GM12891 (cell line): ENCODE results near the gene CCNK.

Experiments used
- DNase-seq: peaks from one replicate; pipeline ENCODE4 v3.0.0; 2011; ENCODE audit warnings: low spot score; ENCODE audit not compliant: insufficient read length
- FAIRE-seq: peaks from 2 replicates; lab custom pipeline; 2011; peaks lifted over from hg19 to GRCh38; lab: Jason Lieb, UNC
- PAX5 ChIP-seq: IDR thresholded peaks from 2 replicates; pipeline ENCODE4 v1.6.1; 2011; ENCODE audit warnings: low read length, moderate library complexity, mild to moderate bottlenecking; ENCODE audit not compliant: insufficient read depth, severe bottlenecking
- POLR2A ChIP-seq: IDR thresholded peaks from 2 replicates; pipeline ENCODE4 v1.6.1; 2011; ENCODE audit warnings: low read depth, low read length, control low read depth
- POLR2AphosphoS5 ChIP-seq: IDR thresholded peaks from 2 replicates; pipeline ENCODE4 v1.6.1; 2011; ENCODE audit warnings: low read depth, low read length, control low read depth
- POU2F2 ChIP-seq: IDR thresholded peaks from 2 replicates; pipeline ENCODE4 v1.6.1; 2011; ENCODE audit warnings: low read depth, mild to moderate bottlenecking, control low read depth, low read length, moderate library complexity
- SPI1 ChIP-seq: IDR thresholded peaks from 2 replicates; pipeline ENCODE4 v1.6.1; 2011; ENCODE audit warnings: low read depth, low read length, control low read depth
- TAF1 ChIP-seq: IDR thresholded peaks from 2 replicates; pipeline ENCODE4 v1.6.1; 2011; ENCODE audit warnings: low read depth, low read length, control low read depth

The CCNK gene

DNA sequence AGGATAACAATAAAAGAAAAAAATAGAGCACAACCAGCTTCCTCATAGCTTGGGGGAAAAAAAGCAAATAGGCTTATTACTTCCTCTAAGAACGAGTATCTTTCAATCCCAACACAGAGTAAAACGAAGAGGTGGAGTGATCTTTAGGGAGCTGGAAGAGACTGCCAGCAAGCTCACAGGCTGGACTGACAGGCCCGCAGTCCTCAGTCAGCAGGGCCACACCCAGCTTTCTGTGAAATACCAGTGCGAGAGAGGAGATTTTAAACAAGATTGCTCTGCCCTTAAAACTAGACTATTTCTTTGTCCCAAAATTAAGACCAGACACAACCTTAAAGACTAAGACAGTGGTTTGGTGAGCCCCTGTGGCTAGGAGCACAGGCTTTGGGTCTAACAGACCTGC, 33.5 kb upstream of the CCNK start:
- no peak for FAIRE-seq
- TF ChIP-seq SPI1 (no peak), PAX5 (no peak), POU2F2 (no peak), TAF1 (no peak), POLR2AphosphoS5 (no peak), POLR2A (no peak)
- no peak for DNase-seq

GRCh38 chr14:99450266-99450665, 30.9 kb upstream of the CCNK start:
- no peak for DNase-seq
- TF ChIP-seq POU2F2 (no peak), POLR2AphosphoS5 (no peak), SPI1 (no peak), POLR2A (no peak), PAX5 (no peak), TAF1 (no peak)
- no peak for FAIRE-seq

GRCh38 chr14:99451234-99451633, 30.0 kb upstream of the CCNK start:
- no peak for FAIRE-seq
- no peak for TF ChIP-seq POLR2A
- no peak for TF ChIP-seq PAX5
- TF ChIP-seq TAF1, result no peak
- no peak for TF ChIP-seq SPI1
- no peak for TF ChIP-seq POU2F2
- TF ChIP-seq POLR2AphosphoS5, result no peak
- DNase-seq, result no peak

DNA sequence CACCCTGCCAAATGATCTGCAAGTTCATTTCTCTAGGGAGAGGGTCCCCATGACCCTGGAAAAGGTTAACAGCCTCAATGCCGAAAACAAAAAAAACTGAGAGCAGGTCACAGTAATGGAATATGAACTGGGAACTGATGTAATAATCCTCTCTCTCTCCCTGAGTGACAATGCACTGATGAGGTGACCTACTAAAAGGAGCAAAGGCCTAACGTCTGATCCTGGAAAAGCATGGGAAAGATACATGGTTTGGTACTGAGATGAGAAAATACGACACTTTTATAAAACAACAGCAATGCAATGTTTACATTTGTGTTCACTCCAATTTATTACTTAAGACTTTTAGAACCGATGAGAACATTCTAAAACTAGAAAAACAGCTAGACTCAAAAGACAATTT, 28.2 kb upstream of the CCNK start:
- FAIRE-seq, result no peak
- DNase-seq, result no peak
- TF ChIP-seq PAX5, result no peak
- TF ChIP-seq SPI1, result no peak
- no peak for TF ChIP-seq POLR2A

GRCh38 chr14:99454246-99454645, 27.0 kb upstream of the CCNK start:
- no peak for FAIRE-seq
- DNase-seq, result no peak
- TF ChIP-seq POLR2A (no peak), TAF1 (no peak), POLR2AphosphoS5 (no peak), SPI1 (no peak), PAX5 (no peak), POU2F2 (no peak)

GRCh38 chr14:99459481-99460100, 21.6 kb upstream of the CCNK start:
- FAIRE-seq, result no peak

GRCh38 chr14:99460793-99461192, 20.4 kb upstream of the CCNK start:
- TF ChIP-seq TAF1 (no peak), POLR2A (no peak), POLR2AphosphoS5 (no peak), SPI1 (no peak), POU2F2 (no peak), PAX5 (no peak)
- no peak for FAIRE-seq
- DNase-seq, result no peak

More at GRCh38 chr14:99459481-99460100, 21.6 kb upstream of the CCNK start:
- TF ChIP-seq PAX5, result no peak
- no peak for TF ChIP-seq SPI1
- no peak for TF ChIP-seq POU2F2
- no peak for TF ChIP-seq TAF1
- TF ChIP-seq POLR2A, result no peak
- no peak for TF ChIP-seq POLR2AphosphoS5
- no peak for DNase-seq

GRCh38 chr14:99461411-99462085, 19.7 kb upstream of the CCNK start:
- FAIRE-seq, result no peak
- no peak for TF ChIP-seq POLR2A
- TF ChIP-seq PAX5, result no peak
- TF ChIP-seq TAF1, result no peak
- no peak for TF ChIP-seq SPI1
- TF ChIP-seq POLR2AphosphoS5, result no peak
- no peak for TF ChIP-seq POU2F2
- DNase-seq, result no peak

GRCh38 chr14:99462210-99462609, 19.0 kb upstream of the CCNK start:
- DNase-seq (no peak), FAIRE-seq (no peak)
- no peak for TF ChIP-seq TAF1
- no peak for TF ChIP-seq SPI1
- TF ChIP-seq PAX5, result no peak
- no peak for TF ChIP-seq POLR2AphosphoS5
- no peak for TF ChIP-seq POLR2A
- no peak for TF ChIP-seq POU2F2

DNA sequence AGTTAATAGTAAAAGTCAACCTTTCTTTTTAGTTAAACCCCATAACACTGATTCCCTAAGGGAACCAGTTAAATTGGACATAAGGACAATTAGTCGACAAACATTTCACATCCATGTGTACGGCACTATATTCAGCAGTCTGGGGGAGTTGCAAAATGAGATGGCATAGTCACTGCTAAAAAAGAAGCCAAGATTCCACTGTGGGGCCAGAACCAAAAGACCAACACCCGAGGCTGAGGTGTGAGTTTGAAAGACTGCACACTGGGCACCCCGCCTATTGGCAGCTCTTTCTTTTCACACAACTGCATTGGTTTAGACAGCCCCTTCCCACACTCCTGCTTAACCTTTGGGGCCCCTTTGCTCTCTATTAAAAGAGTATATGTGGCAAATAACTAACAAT, 17.2 kb upstream of the CCNK start:
- TF ChIP-seq POLR2AphosphoS5 (no peak), TAF1 (no peak), PAX5 (no peak), SPI1 (no peak)
- DNase-seq (no peak), FAIRE-seq (no peak)
